ENCODE data around the gene STEAP3.

Gene STEAP3

DNA sequence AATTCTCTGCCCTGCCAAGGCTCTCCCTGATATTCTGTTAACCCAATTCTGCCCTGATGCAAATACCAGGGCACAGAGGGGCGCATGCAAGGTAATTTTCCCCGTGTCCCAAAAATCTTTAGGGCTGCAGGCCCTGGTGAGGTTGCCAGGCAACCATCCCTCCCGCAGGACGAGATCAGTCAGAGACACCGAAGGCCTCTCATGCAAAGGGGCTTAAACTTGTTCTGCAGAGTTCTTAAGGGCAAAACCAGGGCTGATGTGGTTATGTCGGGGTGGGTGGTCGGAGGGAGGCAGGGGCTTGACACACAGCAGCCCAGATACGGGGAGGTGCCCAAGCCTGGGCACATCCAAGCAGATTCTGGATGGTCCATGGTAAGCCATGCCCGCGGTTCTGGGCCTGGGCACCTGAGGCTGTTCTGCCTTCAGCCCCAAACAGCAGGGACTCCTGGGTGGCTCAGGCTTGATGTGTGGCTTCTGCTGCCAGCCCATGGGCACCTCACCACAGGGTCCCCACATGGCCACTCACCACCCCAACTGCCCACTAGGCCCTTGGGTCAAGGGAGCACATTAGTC, 27.2 kb downstream of the STEAP3 start:
- no peaks in the 10 kb centered on the region for H3K27me3 ChIP-seq (ENCODE audit: low read depth)
- no peak overlapping the region for H3K4me3 ChIP-seq
- H3K4me1 ChIP-seq = peaks cover 5% of the 10 kb centered on the region
- peaks cover 13% of the 10 kb centered on the region for H3K36me3 ChIP-seq (replicated peaks)
- in situ Hi-C loops (cut with MboI; ENCODE audit: low sequenced_read_pairs) = no loop called here
- H3K9me3 ChIP-seq = no peaks in the 10 kb centered on the region
- no peak for DNase-seq (ENCODE audit: low spot score in 2 of 2)

DNA sequence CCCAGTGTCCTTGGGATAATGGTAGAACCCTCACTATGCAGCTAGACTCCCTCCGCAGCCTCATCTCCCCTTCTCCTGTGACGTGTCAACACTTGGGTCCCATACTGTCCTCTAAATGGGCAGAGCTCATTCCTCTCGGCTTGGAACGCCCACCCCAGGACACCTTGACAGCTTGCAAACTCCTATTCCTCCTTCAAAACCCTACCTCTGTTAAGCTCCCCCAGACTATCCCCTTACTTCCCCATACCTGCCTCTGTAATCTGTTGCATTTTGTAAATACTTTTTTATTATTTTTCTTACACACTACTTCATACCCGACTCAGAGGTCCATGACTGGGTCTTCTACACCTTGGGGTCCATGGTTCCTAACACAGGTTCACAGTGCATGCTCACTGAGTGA, 28.0 kb downstream of the STEAP3 start:
- in situ Hi-C loops (cut with MboI; ENCODE audit: low sequenced_read_pairs) = no loop called here

DNA sequence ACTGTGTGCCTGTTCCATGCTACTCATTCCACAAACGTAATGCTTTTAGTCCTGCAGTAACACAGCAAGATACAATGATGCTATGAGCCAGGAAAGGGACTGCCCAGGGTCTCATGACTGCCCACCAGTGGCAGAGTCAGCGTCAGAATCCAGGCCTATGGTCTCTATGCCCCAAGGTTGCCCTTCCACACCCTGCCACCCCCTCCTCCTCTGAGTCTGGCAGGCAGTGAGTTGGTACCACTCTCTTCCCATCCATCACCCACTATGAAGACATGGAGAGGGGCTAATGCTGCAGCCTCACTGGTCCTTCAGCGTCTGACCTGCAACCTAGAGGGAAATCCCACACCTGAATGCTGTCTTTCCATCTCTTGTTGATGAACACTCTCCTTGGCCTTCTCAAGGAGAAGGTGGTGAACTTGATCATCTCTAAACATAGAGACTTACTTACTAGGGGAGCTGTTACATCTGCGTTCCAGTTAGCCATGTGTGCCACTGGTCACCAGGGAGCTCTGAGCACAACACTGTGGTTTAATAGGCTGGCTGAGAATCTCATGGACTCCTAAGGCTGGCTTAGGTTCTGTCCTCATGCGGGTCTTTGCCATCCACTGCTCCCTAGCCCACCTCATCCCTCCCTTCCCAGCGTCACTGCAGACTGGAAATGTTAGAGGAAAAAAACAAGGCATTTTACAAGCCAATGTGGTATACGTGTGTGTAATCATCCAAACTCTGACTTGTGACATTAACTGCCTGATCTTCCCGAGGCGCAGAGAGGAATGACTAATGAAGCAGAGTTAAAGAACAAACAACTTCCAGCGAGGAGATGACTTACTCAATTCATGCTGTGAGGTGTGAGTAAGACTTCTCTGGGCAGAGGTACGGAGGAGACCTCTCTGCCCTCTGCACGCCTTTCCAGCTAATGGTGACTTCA, 28.8 kb downstream of the STEAP3 start:
- Histone ChIP-seq H3K4me3 (no peak overlapping the region), H3K27me3 (ENCODE audit: low read depth) (no peaks in the 10 kb centered on the region), H3K9me3 (no peaks in the 10 kb centered on the region), H3K36me3 (replicated peaks) (peaks cover 10% of the 10 kb centered on the region), H3K4me1 (peaks cover 12% of the 10 kb centered on the region)
- in situ Hi-C loops (cut with MboI; ENCODE audit: low sequenced_read_pairs) = no loop called here
- DNase-seq (ENCODE audit: low spot score in 2 of 2) = no peak

More for the DNA sequence above, 28.0 kb downstream of the STEAP3 start:
- Histone ChIP-seq H3K9me3 (no peaks in the 10 kb centered on the region), H3K27me3 (ENCODE audit: low read depth) (no peaks in the 10 kb centered on the region), H3K36me3 (replicated peaks) (peaks cover 10% of the 10 kb centered on the region), H3K4me1 (peaks cover 12% of the 10 kb centered on the region), H3K4me3 (no peak overlapping the region)
- no peak for DNase-seq (ENCODE audit: low spot score in 2 of 2)

DNA sequence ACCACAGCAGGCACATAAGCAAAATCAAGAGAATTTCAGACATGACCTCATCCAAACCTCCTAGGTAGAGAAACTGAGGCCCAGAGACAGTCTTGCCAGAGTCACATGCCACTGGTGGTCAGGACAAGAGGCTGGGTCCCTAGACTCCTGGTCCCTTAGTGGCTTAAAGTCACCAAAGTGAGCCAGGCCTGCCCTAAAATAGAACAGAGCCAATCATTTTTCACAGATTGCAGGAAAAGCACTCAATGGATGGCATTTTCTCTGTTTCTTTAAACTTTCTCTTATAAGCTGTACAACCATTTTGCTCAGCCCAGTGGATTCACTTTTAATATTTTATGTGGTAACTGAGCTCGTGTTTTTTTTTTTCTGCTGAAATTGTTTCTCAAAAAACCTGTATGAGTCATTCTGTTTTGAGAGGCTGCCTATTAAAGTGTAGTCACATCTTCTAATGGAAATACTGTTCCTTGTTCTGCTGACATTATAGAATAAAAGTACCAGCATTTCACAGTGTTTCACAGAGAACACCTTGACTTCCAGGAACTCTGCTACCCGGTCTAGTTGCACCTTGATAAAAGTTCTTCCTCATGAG, 29.6 kb downstream of the STEAP3 start:
- no peaks in the 10 kb centered on the region for H3K9me3 ChIP-seq
- DNase-seq (ENCODE audit: low spot score in 2 of 2) = no peak
- H3K4me3 ChIP-seq = no peak overlapping the region
- peaks cover 12% of the 10 kb centered on the region for H3K4me1 ChIP-seq
- H3K36me3 ChIP-seq (replicated peaks) = peaks cover 13% of the 10 kb centered on the region
- H3K27me3 ChIP-seq (ENCODE audit: low read depth) = no peaks in the 10 kb centered on the region
- in situ Hi-C loops (cut with MboI; ENCODE audit: low sequenced_read_pairs) = no loop called here

DNA sequence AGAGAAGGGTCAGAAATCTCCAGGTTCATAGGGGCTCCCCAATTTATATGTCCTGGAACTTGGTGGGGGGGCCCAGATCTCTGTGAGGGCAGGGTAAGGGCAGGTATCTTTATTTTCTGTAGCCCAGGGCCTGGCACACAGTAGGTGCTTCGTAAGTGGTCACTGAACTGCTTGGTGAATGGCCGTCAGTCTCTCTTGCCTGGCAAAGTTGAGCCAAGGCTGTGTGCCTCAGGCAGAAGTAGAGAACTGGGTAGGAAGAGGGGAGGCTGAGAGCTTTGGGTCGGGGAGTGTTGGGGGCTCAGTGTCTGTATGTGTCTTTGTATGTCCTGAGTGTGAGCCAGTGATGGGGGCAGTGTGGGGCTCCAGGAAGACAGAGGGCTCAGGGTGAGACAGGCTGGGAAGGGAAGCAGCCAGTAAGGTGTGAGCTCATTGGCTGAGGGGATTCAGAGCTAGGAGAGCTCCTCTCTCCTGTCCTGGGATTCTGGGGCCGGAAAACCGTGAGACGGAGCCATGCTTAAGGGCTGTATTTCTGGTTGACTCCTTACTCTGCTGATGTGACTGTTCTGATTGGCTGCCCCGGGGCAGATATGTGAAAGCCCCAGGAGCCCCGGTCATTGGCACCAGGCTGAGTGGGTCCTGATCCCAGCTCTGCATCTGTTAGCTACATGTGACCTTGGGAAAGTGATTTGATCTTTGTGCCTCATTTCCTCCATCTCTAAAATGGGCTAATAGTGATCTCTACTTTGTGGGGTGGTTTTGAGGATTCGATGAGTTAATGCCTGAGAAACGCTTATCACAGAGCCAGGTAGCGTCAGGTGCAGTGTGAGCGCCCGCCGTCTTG, 30.3 kb downstream of the STEAP3 start:
- peaks cover 12% of the 10 kb centered on the region for H3K4me1 ChIP-seq
- in situ Hi-C loops (cut with MboI; ENCODE audit: low sequenced_read_pairs) = no loop called here
- H3K36me3 ChIP-seq (replicated peaks) = peaks cover 13% of the 10 kb centered on the region
- H3K9me3 ChIP-seq = no peaks in the 10 kb centered on the region
- no peak for DNase-seq (ENCODE audit: low spot score in 2 of 2)
- no peaks in the 10 kb centered on the region for H3K27me3 ChIP-seq (ENCODE audit: low read depth)
- no peak overlapping the region for H3K4me3 ChIP-seq

DNA sequence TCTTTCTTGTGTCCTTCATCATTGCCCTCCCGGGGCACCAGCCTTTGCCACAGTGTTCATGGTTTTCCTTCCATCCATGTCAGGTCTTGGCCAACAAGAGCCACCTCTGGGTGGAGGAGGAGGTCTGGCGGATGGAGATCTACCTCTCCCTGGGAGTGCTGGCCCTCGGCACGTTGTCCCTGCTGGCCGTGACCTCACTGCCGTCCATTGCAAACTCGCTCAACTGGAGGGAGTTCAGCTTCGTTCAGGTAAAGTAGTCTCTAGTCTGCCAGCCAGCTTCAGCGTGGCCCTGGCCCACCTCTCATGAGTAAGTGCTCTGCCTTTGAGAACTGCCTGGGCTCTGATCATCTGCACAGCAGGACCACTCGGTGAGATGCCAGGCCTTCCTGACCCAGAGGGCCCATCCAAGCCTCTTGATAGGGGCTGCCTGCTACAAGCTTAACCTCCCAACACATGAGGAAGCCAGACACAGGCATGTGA, 31.0 kb downstream of the STEAP3 start:
- DNase-seq (ENCODE audit: low spot score in 2 of 2) = no peak
- Histone ChIP-seq H3K27me3 (ENCODE audit: low read depth) (no peaks in the 10 kb centered on the region), H3K36me3 (replicated peaks) (peaks cover 13% of the 10 kb centered on the region), H3K4me3 (no peak overlapping the region), H3K4me1 (peaks cover 12% of the 10 kb centered on the region), H3K9me3 (no peaks in the 10 kb centered on the region)
- in situ Hi-C loops (cut with MboI; ENCODE audit: low sequenced_read_pairs) = no loop called here

DNA sequence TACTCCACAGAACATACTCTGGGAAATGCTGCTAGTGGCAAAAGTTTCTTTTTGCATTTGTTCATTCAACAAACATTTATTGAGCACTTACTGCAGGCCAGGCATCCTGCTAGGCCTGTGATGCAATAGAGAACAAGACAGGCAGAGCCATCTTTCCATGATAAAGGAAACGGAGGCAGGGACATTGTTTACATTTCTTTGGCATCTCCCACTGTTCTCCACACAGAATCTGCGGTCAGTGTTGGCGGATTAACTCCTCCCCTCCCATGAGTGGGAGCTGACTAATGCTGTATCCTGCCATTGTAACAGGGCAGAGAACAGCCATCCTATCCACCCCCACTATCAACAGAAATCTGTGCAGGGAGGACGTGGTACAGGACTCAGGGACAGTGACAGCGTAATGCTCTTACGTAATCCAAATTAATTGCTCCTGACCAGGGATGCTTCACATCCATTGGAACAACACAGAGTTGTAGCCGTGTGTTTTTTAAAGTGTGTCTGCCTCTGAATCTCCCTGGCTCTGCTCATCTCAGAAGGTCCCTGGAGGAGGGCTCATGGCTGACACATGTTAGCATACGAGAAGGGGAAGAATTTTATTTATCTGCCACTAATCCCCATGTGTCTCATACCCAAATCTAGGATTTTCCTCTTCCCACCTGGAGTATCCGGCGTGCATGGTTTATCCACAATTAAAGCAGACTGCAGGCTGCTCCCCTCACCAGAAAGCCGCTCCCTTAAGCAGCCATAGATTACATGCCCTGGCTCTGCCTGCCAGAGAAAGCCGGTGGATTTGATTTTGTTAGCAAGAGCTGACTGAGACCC, 32.3 kb downstream of the STEAP3 start:
- in situ Hi-C loops (cut with MboI; ENCODE audit: low sequenced_read_pairs) = no loop called here
- Histone ChIP-seq H3K36me3 (replicated peaks) (peaks cover 13% of the 10 kb centered on the region), H3K4me1 (peaks cover 12% of the 10 kb centered on the region), H3K9me3 (no peaks in the 10 kb centered on the region), H3K27me3 (ENCODE audit: low read depth) (no peaks in the 10 kb centered on the region), H3K4me3 (no peak overlapping the region)
- DNase-seq (ENCODE audit: low spot score in 2 of 2) = peak; percentile 80 to 84

DNA sequence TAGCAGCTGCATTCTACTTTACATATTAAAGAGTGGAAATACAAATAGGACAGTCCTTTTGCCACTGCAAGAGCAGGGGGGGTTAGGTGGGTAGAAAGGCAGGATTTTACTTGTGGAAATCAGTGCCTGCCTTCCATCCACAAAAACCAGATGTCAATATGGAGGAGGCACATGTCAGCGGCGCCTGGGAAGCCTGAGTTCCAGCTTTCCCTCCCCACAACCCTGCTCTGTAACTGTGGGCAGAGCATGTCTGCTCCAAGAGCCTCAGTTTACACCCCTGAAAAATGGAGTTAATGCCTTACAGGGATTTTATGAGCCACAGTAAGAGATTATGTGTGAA, 32.9 kb downstream of the STEAP3 start:
- H3K4me1 ChIP-seq = peaks cover 12% of the 10 kb centered on the region
- H3K4me3 ChIP-seq = no peak overlapping the region
- H3K27me3 ChIP-seq (ENCODE audit: low read depth) = no peaks in the 10 kb centered on the region
- H3K9me3 ChIP-seq = no peaks in the 10 kb centered on the region
- peaks cover 13% of the 10 kb centered on the region for H3K36me3 ChIP-seq (replicated peaks)
- in situ Hi-C loops (cut with MboI; ENCODE audit: low sequenced_read_pairs) = no loop called here
- no peak for DNase-seq (ENCODE audit: low spot score in 2 of 2)

DNA sequence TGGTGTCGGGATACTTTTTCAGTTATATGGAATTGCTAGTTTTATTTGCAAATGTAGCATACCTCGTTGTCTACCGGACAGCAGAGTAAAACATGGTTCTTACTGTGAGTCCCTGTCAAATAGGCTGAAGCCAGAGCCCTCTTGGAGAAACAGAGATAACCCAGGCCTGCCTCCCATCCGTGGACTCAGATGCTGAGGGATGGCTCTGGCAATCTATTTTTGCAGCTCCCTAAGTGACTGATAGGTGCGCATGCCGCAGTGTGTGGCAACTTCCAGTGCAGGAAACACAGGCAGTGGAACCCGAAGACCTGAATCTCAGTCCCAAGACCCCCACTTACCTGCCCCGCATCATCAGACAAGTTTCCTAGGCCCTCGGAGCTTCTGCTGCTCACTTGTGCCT, 33.6 kb downstream of the STEAP3 start:
- no peak for DNase-seq (ENCODE audit: low spot score in 2 of 2)

DNA sequence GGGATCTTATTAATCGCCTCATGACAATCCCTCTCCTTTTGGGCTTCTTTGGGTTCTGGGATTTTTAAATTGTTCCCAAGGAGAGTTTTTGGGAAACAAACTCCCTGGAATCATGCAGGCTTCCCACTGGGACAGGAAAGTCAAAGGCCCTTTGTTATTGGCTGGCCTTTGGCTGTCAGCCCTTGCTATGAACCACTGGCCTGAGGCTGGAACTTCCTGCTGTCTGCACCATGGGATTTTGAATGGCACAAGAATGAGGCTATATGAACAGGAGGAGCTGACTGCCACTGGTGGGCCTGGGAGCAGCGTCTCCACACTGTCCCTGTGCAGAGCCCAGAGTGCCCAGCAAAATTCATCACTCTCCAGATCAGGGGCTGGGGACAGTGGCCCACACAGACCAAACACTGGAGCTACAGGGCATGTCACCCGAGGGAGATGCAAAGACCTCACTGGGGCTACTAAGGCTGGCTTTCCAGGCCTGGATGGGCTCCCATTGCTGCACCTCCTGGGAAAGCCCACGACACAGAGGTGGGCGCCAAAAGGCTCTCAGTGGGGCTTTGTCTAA, 35.7 kb downstream of the STEAP3 start:
- Histone ChIP-seq H3K27me3 (ENCODE audit: low read depth) (no peaks in the 10 kb centered on the region), H3K4me1 (peaks cover 12% of the 10 kb centered on the region), H3K9me3 (no peaks in the 10 kb centered on the region), H3K36me3 (replicated peaks) (peaks cover 13% of the 10 kb centered on the region), H3K4me3 (no peak overlapping the region)
- in situ Hi-C loops (cut with MboI; ENCODE audit: low sequenced_read_pairs) = no loop called here
- DNase-seq (ENCODE audit: low spot score in 2 of 2) = no peak

More for the DNA sequence above, 33.6 kb downstream of the STEAP3 start:
- in situ Hi-C loops (cut with MboI; ENCODE audit: low sequenced_read_pairs) = no loop called here
- Histone ChIP-seq H3K4me3 (no peak overlapping the region), H3K4me1 (peaks cover 12% of the 10 kb centered on the region), H3K36me3 (replicated peaks) (peaks cover 13% of the 10 kb centered on the region), H3K9me3 (no peaks in the 10 kb centered on the region), H3K27me3 (ENCODE audit: low read depth) (no peaks in the 10 kb centered on the region)

DNA sequence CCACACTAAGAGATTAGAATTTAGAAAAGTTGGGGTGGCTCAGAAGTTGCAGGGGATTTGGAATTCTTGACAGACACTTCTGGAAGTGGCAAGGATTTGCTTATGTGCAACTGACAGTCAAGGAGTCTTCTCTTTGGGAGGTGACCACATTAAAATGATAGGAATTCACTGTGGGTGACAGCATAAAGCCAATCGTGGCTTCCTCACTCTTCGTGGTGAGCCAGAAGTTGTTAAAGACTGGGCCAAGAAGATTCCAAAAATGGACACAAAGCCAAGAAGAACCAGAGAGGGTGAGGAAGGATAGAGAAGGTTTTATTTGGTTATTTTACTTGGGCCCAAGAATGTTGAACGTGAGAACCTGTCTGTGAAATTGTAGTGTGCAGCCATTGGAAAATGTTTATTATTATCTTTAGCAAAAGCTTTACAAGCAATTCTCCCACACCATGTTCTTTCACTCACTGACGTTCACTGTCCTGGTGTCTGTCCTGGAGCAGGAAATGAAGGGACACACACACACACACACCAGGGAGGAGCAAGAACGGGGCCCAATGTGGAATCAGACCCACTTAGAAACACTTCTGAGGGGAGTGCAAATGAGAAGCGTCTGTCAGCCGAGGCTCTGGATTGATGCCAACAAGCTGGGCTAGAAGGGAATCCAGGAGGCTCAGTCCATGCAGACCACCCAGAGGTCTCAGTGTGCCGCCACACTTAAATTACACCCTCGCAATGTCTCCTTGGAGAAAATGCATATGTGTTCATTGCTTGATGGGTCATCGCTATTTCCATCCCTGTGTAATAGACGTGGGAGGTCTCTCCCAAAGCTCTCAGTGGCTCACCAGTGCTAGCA, 37.2 kb downstream of the STEAP3 start:
- Histone ChIP-seq H3K36me3 (replicated peaks) (peaks cover 3% of the 10 kb centered on the region; the same call in 1 of the 2 replicates), H3K27me3 (ENCODE audit: low read depth) (no peaks in the 10 kb centered on the region), H3K9me3 (no peaks in the 10 kb centered on the region), H3K4me3 (no peak overlapping the region), H3K4me1 (peaks cover 7% of the 10 kb centered on the region)
- in situ Hi-C loops (cut with MboI; ENCODE audit: low sequenced_read_pairs) = no loop called here
- DNase-seq (ENCODE audit: low spot score in 2 of 2) = no peak

Measured in HAP-1 (cell line).